Peyer's patch (tissue), 4 donors: ENCODE results near the gene ZDHHC24.

Experiments used
- CTCF ChIP-seq, 6 experiments: fragments of 450-650 bp in 4 of 6; fragments of 200-600 bp in 2 of 6; sonication (generic) in 1 of 6; IDR thresholded peaks; one replicate each; pipeline ENCODE4 v1.5.1; 2017 to 2019; ENCODE audit warnings: antibody characterized with exemption in 6 of 6, mild to moderate bottlenecking in 3 of 6, moderate library complexity in 1 of 6
- POLR2A ChIP-seq, 2 donors: fragments of 450-650 bp; IDR thresholded peaks; one replicate each; pipeline ENCODE4 v1.5.1; 2017; ENCODE audit warnings: antibody characterized with exemption in 2 of 2, mild to moderate bottlenecking in 2 of 2, moderate library complexity in 2 of 2

DNA sequence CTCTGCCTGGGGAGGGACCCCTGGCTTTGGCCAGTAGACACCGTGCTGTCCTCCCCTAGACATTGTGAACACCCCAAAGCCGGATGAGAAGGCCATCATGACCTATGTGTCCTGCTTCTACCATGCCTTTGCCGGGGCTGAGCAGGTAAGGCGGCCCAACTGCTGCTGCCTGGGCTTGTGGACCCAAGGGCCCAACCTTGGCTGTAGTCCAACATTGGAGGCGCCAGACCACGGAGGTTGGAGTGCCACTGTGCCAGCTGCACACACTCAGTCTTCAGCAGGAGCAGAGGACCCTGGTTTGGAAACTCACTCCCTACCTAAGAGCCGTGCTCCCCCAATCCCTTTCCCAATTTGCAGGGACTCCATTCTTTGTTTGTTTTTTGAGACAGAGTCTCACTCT lies 10.2 kb upstream of the ZDHHC24 start:
- TF ChIP-seq CTCF (IDR thresholded peaks at IDR 0.05) (no peak), POLR2A (IDR thresholded peaks at IDR 0.05) (no peak)
